Occipital lobe (tissue), 2 donors: ENCODE measurements around the gene ABHD16B. TPM values are rescaled to one million over a fixed set of nuclear protein-coding genes. Genes with fewer than 3 reads are reported as not detected.
"Not testable (repeated sequence)": the region's sequence is repeated elsewhere in the genome, so short reads cannot be mapped to it uniquely, and the experiment has no call there.

Experiments
- DNase-seq: peaks from one replicate; lab custom pipeline; 2025; lab: John Stamatoyannopoulos, UW
- total RNA-seq: library from RNA; depleted of rRNA; stranded (reverse); fragments of >200 nt; gene quantifications from one replicate; pipeline ENCODE4 v1.2.3, GENCODE V29; 2014

Gene ABHD16B
- total RNA-seq, 1 donor from 2014 or later, result not detected

- DNase-seq, result no peak
Observed at GRCh38 chr20:63834491-63834880, 26.8 kb upstream of the ABHD16B start.

- peak; percentile 51 for DNase-seq
Observed at GRCh38 chr20:63835021-63835858, 26.1 kb upstream of the ABHD16B start.

GRCh38 chr20:63836458-63837344, 24.6 kb upstream of the ABHD16B start:
- DNase-seq, result no peak

GRCh38 chr20:63837479-63837878, 23.8 kb upstream of the ABHD16B start:
- no peak for DNase-seq

GRCh38 chr20:63839620-63840019, 21.7 kb upstream of the ABHD16B start:
- no peak for DNase-seq

GRCh38 chr20:63840405-63840828, 20.9 kb upstream of the ABHD16B start:
- no peak for DNase-seq

GRCh38 chr20:63842258-63842657, 19.0 kb upstream of the ABHD16B start:
- DNase-seq, result no peak

GRCh38 chr20:63843222-63843621, 18.1 kb upstream of the ABHD16B start:
- no peak for DNase-seq

- no peak for DNase-seq
Observed at GRCh38 chr20:63843778-63844177, 17.5 kb upstream of the ABHD16B start.

- DNase-seq, result no peak
Observed at GRCh38 chr20:63844511-63844991, 16.7 kb upstream of the ABHD16B start.

- DNase-seq, result no peak
Observed at GRCh38 chr20:63846128-63846771, 15.0 kb upstream of the ABHD16B start.

- no peak for DNase-seq
Observed at GRCh38 chr20:63846888-63847236, 14.4 kb upstream of the ABHD16B start.

- no peak for DNase-seq
Observed at GRCh38 chr20:63847237-63848002, 13.9 kb upstream of the ABHD16B start.

GRCh38 chr20:63848003-63848911, 13.0 kb upstream of the ABHD16B start:
- no peak for DNase-seq

- no peak for DNase-seq
Observed at GRCh38 chr20:63850689-63851547, 10.4 kb upstream of the ABHD16B start.

GRCh38 chr20:63851548-63851943, 9.8 kb upstream of the ABHD16B start:
- DNase-seq, result not testable (repeated sequence)

- not testable (repeated sequence) for DNase-seq
Observed at GRCh38 chr20:63853733-63854068, 7.6 kb upstream of the ABHD16B start.

- DNase-seq, result no peak
Observed at GRCh38 chr20:63854069-63854765, 7.1 kb upstream of the ABHD16B start.
